Left ventricle myocardium inferior (tissue), 1 donor: ENCODE data around the gene ZNF287. TPM values are rescaled to one million over a fixed set of nuclear protein-coding genes. Genes with fewer than 3 reads are reported as not detected.

Experiments
- DNase-seq: peaks from one replicate; pipeline ENCODE4 v3.0.0-alpha.2; 2020
- H3K27ac ChIP-seq: fragments of 200-600 bp; replicated peaks from 2 replicates; pipeline ENCODE4 v1.8.0; 2021
- H3K27me3 ChIP-seq: fragments of 200-600 bp; 2 replicates; pipeline ENCODE4 v1.8.0; 2021; ENCODE audit warnings: low read depth
- H3K36me3 ChIP-seq: fragments of 200-600 bp; 2 replicates; pipeline ENCODE4 v1.8.0; 2021
- H3K4me1 ChIP-seq: fragments of 200-600 bp; 2 replicates; pipeline ENCODE4 v1.8.0; 2021
- H3K4me3 ChIP-seq: fragments of 200-600 bp; 2 replicates; pipeline ENCODE4 v1.8.0; 2021; ENCODE audit warnings: mild to moderate bottlenecking, moderate library complexity
- H3K9me3 ChIP-seq: fragments of 200-600 bp; replicated peaks from 2 replicates; pipeline ENCODE4 v1.8.0; 2021
- CTCF ChIP-seq: fragments of 200-600 bp; IDR thresholded peaks from 2 replicates; pipeline ENCODE4 v1.8.0; 2021; ENCODE audit warnings: antibody characterized with exemption, mild to moderate bottlenecking, borderline replicate concordance
- intact Hi-C: fragments of 100-400 bp; cut with micrococcal nuclease; formaldehyde crosslinking; loops from one replicate; pipeline ENCODE4 v1.11.0; 2022
- total RNA-seq: library from RNA; stranded (reverse); fragmentation: NEBNext Ultra II Directional; extraction: Animal tissue kit (Norgen Biotek cat#: 25700); gene quantifications from one replicate; pipeline ENCODE4 v1.2.1, GENCODE V29; 2021
- donor health status: DM: no; HTN: yes; CAD: no; lungs with severe emphysema.

Gene ZNF287
- total RNA-seq, 1 donor from 2014 or later, result 9.9 TPM

- H3K36me3 ChIP-seq, result no peaks in the 10 kb centered on the region
- no peaks in the 10 kb centered on the region for H3K27me3 ChIP-seq
- intact Hi-C loops, result no loop called here
- no peaks in the 10 kb centered on the region for H3K4me1 ChIP-seq
- TF ChIP-seq CTCF, result no peak
- DNase-seq, result no peak
- H3K27ac ChIP-seq, result no peak overlapping the region
- H3K4me3 ChIP-seq, result no peak overlapping the region
- H3K9me3 ChIP-seq, result no peaks in the 10 kb centered on the region
Observed at GRCh38 chr17:16507918-16508533, 61.0 kb downstream of the ZNF287 start.

- no peaks in the 10 kb centered on the region for H3K36me3 ChIP-seq
- H3K27me3 ChIP-seq, result no peaks in the 10 kb centered on the region
- no peak for TF ChIP-seq CTCF
- H3K9me3 ChIP-seq, result no peaks in the 10 kb centered on the region
- H3K27ac ChIP-seq, result no peak overlapping the region
- no peak for DNase-seq
- H3K4me3 ChIP-seq, result no peak overlapping the region
- intact Hi-C loops, result no loop called here
- no peaks in the 10 kb centered on the region for H3K4me1 ChIP-seq
Observed at GRCh38 chr17:16506188-16506587, 62.8 kb downstream of the ZNF287 start.

- Histone ChIP-seq H3K4me3 (no peak overlapping the region), H3K27me3 (no peaks in the 10 kb centered on the region), H3K27ac (no peak overlapping the region), H3K4me1 (no peaks in the 10 kb centered on the region), H3K9me3 (no peaks in the 10 kb centered on the region), H3K36me3 (no peaks in the 10 kb centered on the region)
- no peak for DNase-seq
- TF ChIP-seq CTCF, result no peak
- intact Hi-C loops, result no loop called here
Observed at GRCh38 chr17:16504984-16505383, 64.0 kb downstream of the ZNF287 start.

Other genes with a start within 250 kb of the ZNF287 start
- gene CENPV, start 215.7 kb downstream of the ZNF287 start, total RNA-seq, result 8.4 TPM
- 1,605 TPM for gene UBB, start 188.1 kb downstream of the ZNF287 start, total RNA-seq
- 6.7 TPM for gene TRPV2, start 153.6 kb downstream of the ZNF287 start, total RNA-seq
- 0.96 TPM for gene LRRC75A, start 77.0 kb downstream of the ZNF287 start, total RNA-seq
- 1.2 TPM for gene ZNF624, start 84.6 kb upstream of the ZNF287 start, total RNA-seq
- gene CCDC144A, start 121.0 kb upstream of the ZNF287 start, total RNA-seq, result 2.8 TPM